Measurements from ENCODE around the gene MUC12.

GRCh38 chr7:101035941-101036340, 66.6 kb downstream of the MUC12 start:
- TF ChIP-seq CTCF (IDR thresholded peaks at IDR 0.05) = no peak
- no peak for TF ChIP-seq POLR2AphosphoS5 (IDR thresholded peaks at IDR 0.05)
- no peak for TF ChIP-seq EP300 (IDR thresholded peaks at IDR 0.05)
- no peak for TF ChIP-seq POLR2A (IDR thresholded peaks at IDR 0.05)
